T follicular helper cell (primary cell): ENCODE measurements around the gene NRF1.

Experiments
- DNase-seq: peaks from one replicate; pipeline ENCODE4 v3.0.0-alpha.2; 2020; ENCODE audit warnings: low read depth

Gene NRF1

DNA sequence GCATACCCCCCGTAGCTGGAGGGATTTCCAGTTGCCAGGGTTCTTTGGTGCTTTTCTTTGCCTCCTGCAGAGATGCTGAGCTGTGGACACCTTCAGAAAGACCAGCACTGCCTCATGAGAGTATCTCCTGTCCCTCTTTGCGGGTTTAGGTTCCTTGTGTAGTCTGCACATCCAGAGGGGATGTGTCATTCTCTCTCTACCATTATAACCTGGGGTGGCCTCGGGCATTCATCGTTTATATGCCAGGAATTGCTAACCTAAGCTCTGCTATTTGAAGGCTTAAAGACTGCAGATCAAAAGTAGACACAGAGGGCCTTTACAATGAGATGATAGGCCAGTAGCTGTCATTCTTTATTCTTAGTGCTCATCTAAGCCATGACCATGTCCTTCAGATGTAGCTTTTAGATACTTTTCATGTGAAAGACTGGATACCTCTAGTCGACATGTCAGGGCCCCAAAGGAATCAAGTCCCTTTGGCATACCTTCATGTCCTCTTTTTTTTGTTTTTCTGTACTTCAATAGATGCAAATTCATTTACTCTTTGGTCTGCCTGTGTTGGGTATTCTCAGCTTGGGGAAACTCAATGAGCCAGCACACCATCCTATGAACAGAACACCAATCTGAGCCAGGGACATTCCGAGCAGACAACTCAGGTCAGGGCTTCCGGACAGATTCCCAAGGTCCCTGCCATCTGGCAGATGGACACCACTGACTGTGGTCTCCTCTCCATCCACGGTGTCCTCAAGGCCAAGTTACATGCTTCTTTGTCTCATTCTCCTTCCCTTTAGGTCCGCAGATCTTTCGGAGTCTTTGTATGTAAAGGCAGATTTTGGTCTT is 129.3 kb downstream of the NRF1 start:
- no peak for DNase-seq

- DNase-seq: no peak
These were observed 130.3 kb downstream of the NRF1 start for GRCh38 chr7:129741743-129742213.

DNA sequence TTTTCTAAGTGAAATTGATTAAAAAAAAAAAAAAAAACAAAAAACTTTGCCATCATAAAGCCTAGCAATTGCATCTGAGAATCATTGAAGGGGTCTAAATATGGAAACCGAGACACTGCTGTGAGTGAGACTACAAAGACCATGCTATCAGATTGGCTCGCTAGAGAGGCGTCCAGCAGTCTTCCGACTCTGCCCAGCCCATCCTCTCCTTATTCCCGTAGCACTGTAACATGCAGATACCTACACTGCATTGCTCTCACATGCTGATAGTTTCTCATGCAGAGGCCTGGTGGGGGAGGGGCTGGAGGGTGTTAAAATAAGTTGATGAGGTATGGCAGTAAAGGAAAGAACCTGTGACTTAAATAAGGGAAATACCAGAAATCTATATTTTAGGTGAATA is 130.7 kb downstream of the NRF1 start:
- no peak for DNase-seq

DNA sequence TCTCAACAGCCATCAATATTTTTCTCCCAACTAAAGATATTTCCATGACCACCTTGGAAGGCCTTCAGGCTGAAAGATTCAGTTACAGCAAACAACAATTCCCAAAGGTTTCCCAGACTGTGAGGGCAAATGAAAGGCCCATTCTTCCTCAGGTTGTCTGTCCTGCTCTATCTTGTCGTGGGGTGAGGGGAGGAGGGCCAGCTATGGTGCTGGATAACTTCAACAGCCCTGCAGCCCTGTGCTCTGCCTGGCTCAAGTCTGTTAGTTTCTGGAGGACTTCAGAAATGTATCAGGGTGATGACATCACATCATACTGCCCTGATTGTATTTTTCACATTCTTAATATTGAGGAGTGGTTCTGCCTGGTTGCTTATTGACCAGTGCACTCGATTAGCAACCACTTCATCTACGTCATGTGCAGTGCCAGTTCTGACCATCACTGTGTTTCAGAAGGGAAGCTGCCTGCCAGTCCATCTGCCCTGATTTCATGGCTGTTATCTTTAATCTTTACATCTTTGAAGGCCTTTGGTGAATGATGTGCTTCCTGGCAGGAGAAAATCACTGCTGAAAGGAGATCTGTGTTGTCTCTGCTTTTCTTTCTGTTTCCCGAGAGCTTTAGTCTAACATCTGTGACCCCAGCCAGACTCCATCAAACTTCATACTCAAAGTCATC is 135.5 kb downstream of the NRF1 start:
- DNase-seq: no peak

GRCh38 chr7:129748356-129749109 is 137.0 kb downstream of the NRF1 start:
- DNase-seq: no peak

DNA sequence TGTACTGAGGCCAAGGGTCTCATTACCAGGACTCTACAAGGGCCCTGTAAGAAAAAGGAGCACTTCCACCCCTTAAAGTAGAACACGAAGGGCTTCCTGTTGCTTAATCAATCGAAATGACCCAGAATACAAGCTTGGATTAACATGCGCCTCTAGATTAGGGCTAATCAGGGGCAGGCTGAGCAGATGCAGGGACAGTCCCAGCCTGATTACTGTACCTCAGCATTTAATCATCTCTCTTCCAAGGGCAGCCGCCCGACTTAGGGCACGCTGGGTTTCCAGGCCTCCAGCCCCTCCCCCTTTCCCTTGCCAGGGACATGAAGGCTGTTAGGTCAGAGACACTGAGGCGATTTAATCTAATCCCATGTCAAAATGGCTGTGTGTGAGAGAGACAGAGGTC is 138.6 kb downstream of the NRF1 start:
- DNase-seq: no peak

GRCh38 chr7:129750501-129750900 is 139.0 kb downstream of the NRF1 start:
- DNase-seq: no peak

DNA sequence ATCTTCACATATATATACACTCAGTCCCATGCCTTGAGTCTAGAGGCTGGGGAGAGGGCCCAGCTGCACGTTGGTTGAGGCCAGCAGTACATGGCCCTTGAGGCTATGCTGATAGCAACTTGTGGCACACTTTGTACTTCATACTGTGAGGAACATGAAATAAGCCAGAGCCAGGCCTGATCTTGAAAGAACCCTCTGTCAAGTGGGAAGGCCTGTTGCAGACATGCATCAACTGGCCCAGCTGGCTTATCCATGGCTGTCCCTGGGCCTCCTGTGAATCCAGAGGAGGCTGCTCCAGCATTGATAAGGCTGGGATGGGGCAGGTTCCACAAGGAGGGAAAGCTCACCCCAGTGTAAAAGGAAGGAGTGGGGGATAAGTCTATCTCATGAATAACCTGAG is 140.4 kb downstream of the NRF1 start:
- no peak for DNase-seq

DNA sequence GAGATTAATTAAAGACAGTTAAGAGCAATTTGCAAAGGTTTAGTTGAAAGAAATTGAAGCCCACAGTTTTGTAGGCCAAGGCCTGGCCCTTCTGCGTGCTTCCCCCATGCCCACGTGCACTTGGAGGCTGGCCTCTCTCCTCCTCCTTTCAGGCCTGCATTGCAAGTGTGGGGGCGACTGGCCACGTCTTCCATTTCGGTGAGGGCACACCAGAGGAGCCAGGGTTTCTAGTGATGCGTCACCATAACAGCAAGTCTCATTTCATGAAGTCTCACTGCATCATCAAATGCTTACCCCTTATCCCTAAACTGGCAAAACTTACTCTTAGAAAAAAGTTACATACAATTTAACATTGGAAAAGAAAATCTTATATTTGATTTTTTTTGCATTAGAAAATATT is 141.2 kb downstream of the NRF1 start:
- no peak for DNase-seq

DNA sequence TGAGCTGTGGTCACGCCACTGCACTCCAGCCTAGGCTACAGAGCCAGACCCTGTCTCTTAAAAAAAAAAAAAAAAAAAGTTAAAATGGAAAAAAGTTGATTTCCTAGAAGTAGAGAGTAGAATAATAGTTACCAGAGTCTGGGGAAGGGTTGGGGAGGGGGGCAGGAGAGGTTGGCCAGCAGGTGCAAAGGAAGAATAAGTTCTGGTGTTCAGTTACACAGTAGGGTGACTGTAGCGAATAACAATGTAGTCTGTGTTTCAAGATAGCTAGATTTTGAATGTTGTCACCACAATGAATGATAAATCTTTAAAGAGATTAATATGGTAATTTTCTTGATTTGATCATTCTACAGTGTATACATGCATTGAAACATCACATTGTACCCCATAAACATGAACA is 142.9 kb downstream of the NRF1 start:
- no peak for DNase-seq

GRCh38 chr7:129757991-129758390 is 146.5 kb downstream of the NRF1 start:
- no peak for DNase-seq

GRCh38 chr7:129762387-129762969 is 151.0 kb downstream of the NRF1 start:
- no peak for DNase-seq

DNA sequence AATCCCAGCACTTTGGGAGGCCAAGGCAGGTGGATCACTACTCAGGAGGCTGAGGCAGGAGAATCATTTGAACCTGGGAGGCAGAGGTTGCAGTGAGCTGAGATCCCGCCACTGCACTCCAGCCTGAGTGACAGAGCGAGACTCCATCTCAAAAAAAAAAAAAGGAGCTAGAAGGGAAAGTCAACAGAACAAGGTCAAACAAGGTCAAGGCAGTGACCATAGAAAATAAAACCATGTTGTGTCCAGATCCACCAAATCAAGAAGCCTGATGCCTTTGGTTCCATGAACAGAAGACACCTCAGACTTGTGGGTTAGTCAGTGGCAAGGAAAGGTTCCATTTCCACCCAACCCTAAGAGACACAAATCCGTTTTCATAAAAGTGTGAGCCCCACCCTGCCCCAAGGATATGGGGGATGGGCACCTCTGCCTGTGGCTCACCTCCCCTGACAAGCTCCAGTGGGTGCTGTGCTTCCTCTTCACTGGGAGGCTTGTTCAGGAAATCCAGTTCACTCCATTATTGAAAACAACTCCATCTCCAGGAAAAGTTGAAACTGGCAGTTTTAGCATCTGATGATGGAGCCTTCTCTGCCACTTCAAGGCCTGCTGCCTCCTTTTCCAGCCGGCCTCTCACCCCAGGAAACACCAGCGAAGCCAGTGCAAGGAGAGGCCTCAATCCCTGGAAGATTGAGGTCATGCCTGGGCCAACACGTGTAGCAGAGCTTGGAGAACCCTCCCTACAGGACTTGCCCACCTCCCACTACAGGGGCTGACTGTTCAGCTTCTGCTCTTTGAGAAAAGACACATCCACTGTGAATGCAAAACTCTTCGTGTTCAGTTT is 152.9 kb downstream of the NRF1 start:
- no peak for DNase-seq

DNA sequence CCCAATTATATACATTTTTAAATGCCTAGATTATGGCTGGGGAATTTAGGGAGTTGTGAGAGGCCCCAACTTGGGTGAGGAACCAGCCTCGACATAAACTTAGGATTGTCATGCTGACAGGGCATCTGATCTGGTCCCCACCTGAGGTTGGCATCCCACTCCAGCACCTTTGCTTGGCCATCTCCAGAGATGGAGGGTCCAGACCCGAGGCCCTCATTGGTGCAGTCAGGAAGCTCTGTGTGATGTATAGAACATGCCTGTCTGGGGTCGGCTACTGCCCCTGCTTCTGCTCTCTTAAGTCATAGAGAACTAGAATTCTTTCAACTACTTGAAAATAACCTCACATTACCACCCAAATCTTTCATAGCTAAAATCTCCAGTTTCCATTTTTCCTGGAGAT is 153.8 kb downstream of the NRF1 start:
- no peak for DNase-seq

- DNase-seq: no peak
These were observed 155.8 kb downstream of the NRF1 start for GRCh38 chr7:129767120-129768015.

GRCh38 chr7:129768614-129769399 is 157.3 kb downstream of the NRF1 start:
- no peak for DNase-seq

- DNase-seq: no peak
These were observed 157.9 kb downstream of the NRF1 start for GRCh38 chr7:129769400-129769774.

- DNase-seq: no peak
These were observed 158.6 kb downstream of the NRF1 start for GRCh38 chr7:129769866-129770808.
